Embryonic facial prominence (tissue), 1 donor: Measurements from ENCODE around the gene POC1A.

Experiments used
- DNase-seq: peaks from one replicate; pipeline ENCODE4 v3.0.0-alpha.2; 2016; ENCODE audit errors: extremely low spot score

Gene POC1A

DNA sequence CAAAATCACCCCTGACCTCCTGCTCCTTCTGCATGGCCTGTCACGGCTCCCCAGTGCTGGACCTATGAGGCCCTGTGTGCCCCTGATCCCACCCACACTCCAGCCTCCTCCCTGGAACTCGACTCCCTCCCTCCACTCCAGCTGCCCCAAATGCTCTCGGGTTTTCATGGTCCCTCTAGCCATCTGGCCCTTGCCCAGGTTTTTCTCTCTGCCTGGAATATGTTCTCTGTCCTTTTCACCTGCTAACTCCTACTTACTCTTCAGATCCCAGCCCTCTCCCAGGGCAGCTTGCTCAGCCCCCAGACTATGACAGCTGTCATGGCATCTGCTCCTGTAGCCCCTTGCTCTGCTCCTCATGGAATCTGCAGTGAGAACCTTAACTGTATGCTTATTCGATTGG, 128.2 kb downstream of the POC1A start:
- DNase-seq, result no peak

DNA sequence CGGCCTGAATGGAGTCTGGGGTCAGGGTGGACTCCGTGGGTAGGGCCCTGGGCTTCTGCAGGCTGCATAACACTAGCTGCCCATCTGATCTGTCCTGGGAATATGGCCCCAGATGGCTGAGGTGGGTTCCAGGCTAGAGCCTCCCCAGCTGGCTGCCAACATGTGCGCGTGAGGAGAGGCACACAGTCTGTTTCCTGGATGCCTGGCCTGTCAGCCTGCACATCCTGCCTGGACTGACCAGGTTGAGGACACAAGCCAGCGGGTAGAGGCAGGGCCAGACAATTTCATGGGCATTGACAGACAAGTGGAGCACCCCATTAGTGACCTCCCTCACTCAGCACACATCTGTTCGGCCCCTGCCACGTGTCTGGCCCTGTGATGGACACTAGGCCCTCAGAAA, 128.8 kb downstream of the POC1A start:
- no peak for DNase-seq
